ENCODE measurements around the gene KLC4. TPM values are rescaled to one million over a fixed set of nuclear protein-coding genes. Genes with fewer than 3 reads are reported as not detected.
A peak's percentile ranks its signal among the peaks of the same experiment; 100 is the strongest.

The KLC4 gene
- total and polyA plus RNA-seq, 12 donors, result 17.9 to 43.7 (median 28.3) TPM

DNA sequence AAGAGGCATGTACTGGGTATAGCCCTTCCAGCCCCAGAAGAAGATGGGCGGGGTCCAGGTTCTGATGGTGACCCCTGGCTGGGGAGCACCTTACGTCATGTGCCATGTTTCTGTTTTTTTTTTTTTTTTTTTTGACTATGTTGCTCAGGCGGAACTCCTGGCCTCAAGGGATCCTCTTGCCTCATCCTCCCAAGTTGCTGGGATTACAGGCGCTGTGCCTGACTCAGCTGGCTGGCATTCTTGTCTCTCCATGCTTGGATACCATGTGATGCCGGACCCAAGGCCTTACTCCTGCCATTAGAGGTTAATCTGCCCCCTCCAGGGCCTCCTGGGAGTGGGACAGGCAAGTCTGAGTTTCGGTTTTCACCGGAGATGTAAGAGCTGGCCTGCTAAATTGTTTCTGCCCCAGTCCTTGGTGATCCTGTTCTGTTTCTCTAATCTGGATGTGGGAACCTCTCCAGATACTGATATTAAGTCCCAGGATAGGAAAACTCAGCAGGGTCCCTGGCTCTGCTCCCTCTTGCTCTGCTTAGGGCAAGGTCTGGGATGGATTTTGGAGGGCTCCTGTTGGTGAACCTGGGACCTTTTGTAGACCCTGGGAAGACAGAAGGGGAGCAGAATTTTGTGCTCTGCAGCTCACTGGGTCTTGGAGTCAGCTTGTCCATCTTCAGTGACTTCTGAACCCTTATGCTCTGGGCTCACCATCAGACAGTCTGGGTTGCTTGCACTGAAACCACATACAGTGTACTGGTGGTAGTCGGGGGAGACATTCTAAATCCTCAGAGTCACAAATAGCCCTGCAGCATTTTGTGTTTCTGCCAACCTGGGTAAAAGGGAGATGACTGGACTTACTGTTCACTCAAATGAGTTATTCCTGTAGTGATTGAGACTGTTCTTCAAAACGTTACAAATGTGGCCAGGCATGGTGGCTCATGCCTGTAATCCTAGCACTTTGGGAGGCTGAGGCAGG is 61.8 kb downstream of the KLC4 start:
- H3K9me3 ChIP-seq, result no peaks in the 10 kb centered on the region
- peak in 7 of 8 donors; percentile 50 to 82 (median 61) for ATAC-seq
- H3K4me3 ChIP-seq, result no peak overlapping the region
- intact Hi-C loops (cut with DNase I), result no loop called here
- H3K4me1 ChIP-seq, result peaks cover 0 to 40% (median 17%) of the 10 kb centered on the region in 9 donors
- H3K27me3 ChIP-seq, result no peaks in the 10 kb centered on the region
- peak; percentile 32 to 53 for DNase-seq
- H3K36me3 ChIP-seq, result no peaks in the 10 kb centered on the region
- TF ChIP-seq, protein P1, sequence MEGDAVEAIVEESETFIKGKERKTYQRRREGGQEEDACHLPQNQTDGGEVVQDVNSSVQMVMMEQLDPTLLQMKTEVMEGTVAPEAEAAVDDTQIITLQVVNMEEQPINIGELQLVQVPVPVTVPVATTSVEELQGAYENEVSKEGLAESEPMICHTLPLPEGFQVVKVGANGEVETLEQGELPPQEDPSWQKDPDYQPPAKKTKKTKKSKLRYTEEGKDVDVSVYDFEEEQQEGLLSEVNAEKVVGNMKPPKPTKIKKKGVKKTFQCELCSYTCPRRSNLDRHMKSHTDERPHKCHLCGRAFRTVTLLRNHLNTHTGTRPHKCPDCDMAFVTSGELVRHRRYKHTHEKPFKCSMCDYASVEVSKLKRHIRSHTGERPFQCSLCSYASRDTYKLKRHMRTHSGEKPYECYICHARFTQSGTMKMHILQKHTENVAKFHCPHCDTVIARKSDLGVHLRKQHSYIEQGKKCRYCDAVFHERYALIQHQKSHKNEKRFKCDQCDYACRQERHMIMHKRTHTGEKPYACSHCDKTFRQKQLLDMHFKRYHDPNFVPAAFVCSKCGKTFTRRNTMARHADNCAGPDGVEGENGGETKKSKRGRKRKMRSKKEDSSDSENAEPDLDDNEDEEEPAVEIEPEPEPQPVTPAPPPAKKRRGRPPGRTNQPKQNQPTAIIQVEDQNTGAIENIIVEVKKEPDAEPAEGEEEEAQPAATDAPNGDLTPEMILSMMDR (IDR thresholded peaks at IDR 0.05), result no peak
- WGBS, 2 donors, result 55 to 62% methylated on average over 9 of the region's 9 CpGs
- peak overlapping the region in 6 of 10 donors; percentile 9 to 50 (median 41) for H3K27ac ChIP-seq

DNA sequence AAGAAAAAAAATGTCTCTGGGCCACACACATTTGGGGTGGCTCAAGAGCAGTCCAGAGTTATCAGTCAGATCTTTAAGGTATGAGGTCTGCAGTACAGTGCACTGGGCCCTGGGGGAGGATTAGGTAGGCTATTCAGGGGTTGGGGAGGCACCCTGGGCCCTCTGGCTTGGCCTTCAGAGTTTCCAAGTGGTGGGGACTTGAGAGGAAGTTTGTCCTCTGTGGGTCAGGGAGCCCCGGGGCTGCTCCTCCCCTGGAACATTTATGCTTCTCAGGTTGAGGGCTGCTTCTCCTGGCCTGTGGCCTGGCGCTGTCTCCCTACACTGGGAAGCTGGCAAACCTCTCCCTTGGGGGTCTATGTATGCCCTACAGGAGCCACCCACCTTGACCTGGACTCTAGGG is 62.7 kb downstream of the KLC4 start:
- TF ChIP-seq, protein P1 (IDR thresholded peaks at IDR 0.05), result no peak
- ATAC-seq (no peak), DNase-seq (no peak)
- intact Hi-C loops (cut with DNase I), result no loop called here
- Histone ChIP-seq H3K27me3 (no peaks in the 10 kb centered on the region), H3K9me3 (no peaks in the 10 kb centered on the region), H3K36me3 (no peaks in the 10 kb centered on the region), H3K27ac (no peak overlapping the region), H3K4me3 (no peak overlapping the region), H3K4me1 (peaks cover 0 to 31% (median 13%) of the 10 kb centered on the region in 9 donors)
- WGBS, 2 donors, result 74 to 77% methylated on average over 2 of the region's 2 CpGs

DNA sequence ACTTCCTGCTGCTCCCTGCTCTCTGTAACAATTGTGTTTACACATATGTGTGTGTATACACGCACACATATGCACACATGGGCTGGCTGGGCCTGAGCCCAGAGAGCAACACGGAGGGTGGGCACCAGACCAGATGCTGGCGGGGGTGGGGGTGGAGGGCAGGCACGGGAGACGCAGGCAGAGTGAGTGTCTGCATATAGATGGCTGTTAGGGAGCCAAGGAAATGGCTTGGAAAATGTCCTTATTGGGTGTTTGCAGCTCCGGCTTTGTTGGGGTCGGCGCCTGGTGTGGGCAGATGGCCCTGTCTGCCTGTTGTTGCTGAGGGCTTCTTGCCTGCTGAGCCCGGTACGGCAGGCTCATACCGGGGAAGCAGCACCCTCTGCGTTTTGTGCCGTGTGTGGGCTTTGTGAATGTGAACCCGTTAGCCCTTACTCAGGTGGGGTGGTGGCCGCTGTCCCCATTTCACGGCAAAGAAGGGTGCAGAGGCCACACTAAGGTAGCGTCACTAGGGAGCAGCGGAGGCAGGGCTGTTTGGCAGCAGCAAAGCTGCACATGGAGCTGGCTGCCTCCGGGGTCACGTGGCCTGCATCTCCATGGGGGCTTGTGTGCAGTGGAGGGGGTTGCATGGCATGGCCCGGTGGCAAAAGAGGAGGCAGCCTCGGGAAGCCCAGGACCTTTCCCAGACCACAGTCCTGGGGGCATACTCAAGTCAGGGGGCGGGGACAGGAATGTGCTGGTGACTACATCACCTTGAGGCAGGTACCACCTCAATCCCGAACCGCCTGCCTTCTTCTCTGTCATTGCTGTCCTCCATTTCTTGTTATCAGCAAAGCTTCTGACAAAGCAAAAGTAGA is 64.3 kb downstream of the KLC4 start:
- Histone ChIP-seq H3K4me3 (no peak overlapping the region), H3K27ac (no peak overlapping the region), H3K9me3 (no peaks in the 10 kb centered on the region), H3K36me3 (no peaks in the 10 kb centered on the region), H3K27me3 (no peaks in the 10 kb centered on the region), H3K4me1 (peaks cover 0 to 37% (median 13%) of the 10 kb centered on the region in 9 donors)
- TF ChIP-seq, protein P1 (IDR thresholded peaks at IDR 0.05), result no peak
- DNase-seq (no peak), ATAC-seq (no peak)
- intact Hi-C loops (cut with DNase I), result no loop called here
- 62 to 74% methylated on average over 25 of the region's 25 CpGs for WGBS, 2 donors

DNA sequence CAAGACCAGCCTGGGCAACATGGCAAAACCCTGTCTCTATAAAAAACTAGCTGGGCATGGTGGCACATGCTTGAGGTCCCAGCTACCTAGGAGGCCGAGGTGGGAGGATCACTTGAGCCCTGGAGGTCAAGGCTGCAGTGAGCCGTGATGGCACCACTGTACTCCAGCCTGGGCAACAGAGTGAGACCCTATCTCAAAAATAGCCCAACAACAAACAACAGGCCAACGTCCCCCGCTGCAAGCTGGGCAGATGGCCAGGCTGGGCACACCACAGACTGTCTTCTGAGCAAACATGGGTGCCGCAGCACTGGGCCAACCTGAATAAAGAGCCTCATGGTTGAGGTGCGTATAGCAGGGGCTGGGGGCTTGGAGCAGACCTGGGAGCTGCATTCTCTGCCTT is 65.0 kb downstream of the KLC4 start:
- Histone ChIP-seq H3K27me3 (no peaks in the 10 kb centered on the region), H3K4me3 (no peak overlapping the region), H3K36me3 (no peaks in the 10 kb centered on the region), H3K9me3 (no peaks in the 10 kb centered on the region), H3K27ac (no peak overlapping the region), H3K4me1 (peaks cover 0 to 37% (median 13%) of the 10 kb centered on the region in 9 donors)
- ATAC-seq (no peak), DNase-seq (no peak)
- 74 to 82% methylated on average over 6 of the region's 6 CpGs for WGBS, 2 donors
- intact Hi-C loops (cut with DNase I), result no loop called here
- TF ChIP-seq, protein P1 (IDR thresholded peaks at IDR 0.05), result no peak

Data from heart right ventricle (tissue), 16 donors.